ENCODE data around the gene ERN1. TPM values are rescaled to one million over a fixed set of nuclear protein-coding genes. Genes with fewer than 3 reads are reported as not detected.

The ERN1 gene
- total and polyA plus RNA-seq, 2 of the 8 experiments (the other 6 are each of a cell fraction or from before 2014, with no cell fraction given): 1.8 to 3.9 TPM

DNA sequence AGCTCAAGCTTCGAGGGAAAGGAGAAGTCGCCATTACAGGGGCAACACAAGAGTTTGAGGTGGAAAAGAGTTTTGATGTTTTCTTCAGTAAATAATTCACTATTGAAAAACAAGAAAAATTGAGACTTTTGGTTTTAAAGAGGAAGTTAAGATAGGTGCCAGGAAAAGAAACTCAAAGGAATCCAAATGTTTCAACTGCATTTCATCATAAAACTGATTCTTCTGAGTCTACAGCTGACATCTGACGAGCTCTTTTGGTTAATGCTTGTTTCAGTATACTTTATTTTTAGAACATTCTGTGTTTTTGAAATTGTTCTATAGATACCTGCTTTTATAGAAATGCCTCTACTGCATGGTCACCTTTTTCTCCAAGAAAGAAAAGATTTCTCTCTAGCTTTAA is 54.0 kb downstream of the ERN1 start (continued):
- TF ChIP-seq, protein P1, sequence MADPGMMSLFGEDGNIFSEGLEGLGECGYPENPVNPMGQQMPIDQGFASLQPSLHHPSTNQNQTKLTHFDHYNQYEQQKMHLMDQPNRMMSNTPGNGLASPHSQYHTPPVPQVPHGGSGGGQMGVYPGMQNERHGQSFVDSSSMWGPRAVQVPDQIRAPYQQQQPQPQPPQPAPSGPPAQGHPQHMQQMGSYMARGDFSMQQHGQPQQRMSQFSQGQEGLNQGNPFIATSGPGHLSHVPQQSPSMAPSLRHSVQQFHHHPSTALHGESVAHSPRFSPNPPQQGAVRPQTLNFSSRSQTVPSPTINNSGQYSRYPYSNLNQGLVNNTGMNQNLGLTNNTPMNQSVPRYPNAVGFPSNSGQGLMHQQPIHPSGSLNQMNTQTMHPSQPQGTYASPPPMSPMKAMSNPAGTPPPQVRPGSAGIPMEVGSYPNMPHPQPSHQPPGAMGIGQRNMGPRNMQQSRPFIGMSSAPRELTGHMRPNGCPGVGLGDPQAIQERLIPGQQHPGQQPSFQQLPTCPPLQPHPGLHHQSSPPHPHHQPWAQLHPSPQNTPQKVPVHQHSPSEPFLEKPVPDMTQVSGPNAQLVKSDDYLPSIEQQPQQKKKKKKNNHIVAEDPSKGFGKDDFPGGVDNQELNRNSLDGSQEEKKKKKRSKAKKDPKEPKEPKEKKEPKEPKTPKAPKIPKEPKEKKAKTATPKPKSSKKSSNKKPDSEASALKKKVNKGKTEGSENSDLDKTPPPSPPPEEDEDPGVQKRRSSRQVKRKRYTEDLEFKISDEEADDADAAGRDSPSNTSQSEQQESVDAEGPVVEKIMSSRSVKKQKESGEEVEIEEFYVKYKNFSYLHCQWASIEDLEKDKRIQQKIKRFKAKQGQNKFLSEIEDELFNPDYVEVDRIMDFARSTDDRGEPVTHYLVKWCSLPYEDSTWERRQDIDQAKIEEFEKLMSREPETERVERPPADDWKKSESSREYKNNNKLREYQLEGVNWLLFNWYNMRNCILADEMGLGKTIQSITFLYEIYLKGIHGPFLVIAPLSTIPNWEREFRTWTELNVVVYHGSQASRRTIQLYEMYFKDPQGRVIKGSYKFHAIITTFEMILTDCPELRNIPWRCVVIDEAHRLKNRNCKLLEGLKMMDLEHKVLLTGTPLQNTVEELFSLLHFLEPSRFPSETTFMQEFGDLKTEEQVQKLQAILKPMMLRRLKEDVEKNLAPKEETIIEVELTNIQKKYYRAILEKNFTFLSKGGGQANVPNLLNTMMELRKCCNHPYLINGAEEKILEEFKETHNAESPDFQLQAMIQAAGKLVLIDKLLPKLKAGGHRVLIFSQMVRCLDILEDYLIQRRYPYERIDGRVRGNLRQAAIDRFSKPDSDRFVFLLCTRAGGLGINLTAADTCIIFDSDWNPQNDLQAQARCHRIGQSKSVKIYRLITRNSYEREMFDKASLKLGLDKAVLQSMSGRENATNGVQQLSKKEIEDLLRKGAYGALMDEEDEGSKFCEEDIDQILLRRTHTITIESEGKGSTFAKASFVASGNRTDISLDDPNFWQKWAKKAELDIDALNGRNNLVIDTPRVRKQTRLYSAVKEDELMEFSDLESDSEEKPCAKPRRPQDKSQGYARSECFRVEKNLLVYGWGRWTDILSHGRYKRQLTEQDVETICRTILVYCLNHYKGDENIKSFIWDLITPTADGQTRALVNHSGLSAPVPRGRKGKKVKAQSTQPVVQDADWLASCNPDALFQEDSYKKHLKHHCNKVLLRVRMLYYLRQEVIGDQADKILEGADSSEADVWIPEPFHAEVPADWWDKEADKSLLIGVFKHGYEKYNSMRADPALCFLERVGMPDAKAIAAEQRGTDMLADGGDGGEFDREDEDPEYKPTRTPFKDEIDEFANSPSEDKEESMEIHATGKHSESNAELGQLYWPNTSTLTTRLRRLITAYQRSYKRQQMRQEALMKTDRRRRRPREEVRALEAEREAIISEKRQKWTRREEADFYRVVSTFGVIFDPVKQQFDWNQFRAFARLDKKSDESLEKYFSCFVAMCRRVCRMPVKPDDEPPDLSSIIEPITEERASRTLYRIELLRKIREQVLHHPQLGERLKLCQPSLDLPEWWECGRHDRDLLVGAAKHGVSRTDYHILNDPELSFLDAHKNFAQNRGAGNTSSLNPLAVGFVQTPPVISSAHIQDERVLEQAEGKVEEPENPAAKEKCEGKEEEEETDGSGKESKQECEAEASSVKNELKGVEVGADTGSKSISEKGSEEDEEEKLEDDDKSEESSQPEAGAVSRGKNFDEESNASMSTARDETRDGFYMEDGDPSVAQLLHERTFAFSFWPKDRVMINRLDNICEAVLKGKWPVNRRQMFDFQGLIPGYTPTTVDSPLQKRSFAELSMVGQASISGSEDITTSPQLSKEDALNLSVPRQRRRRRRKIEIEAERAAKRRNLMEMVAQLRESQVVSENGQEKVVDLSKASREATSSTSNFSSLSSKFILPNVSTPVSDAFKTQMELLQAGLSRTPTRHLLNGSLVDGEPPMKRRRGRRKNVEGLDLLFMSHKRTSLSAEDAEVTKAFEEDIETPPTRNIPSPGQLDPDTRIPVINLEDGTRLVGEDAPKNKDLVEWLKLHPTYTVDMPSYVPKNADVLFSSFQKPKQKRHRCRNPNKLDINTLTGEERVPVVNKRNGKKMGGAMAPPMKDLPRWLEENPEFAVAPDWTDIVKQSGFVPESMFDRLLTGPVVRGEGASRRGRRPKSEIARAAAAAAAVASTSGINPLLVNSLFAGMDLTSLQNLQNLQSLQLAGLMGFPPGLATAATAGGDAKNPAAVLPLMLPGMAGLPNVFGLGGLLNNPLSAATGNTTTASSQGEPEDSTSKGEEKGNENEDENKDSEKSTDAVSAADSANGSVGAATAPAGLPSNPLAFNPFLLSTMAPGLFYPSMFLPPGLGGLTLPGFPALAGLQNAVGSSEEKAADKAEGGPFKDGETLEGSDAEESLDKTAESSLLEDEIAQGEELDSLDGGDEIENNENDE (IDR thresholded peaks at IDR 0.05; ENCODE audit: insufficient replicate concordance, low read length): no peak
- TF ChIP-seq SIX5 (IDR thresholded peaks at IDR 0.05; ENCODE audit: low read depth, low read length): no peak
- no peak for TF ChIP-seq POLR2A (IDR thresholded peaks at IDR 0.05; ENCODE audit: control extremely low read depth in 1 of 2, low read depth in 2 of 2, low read length in 2 of 2)
- TF ChIP-seq RFX5 (IDR thresholded peaks at IDR 0.05; ENCODE audit: borderline replicate concordance, low read depth, low read length): no peak
- TF ChIP-seq, protein P2, sequence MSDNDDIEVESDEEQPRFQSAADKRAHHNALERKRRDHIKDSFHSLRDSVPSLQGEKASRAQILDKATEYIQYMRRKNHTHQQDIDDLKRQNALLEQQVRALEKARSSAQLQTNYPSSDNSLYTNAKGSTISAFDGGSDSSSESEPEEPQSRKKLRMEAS (IDR thresholded peaks at IDR 0.05): no peak
- TF ChIP-seq KDM1A (IDR thresholded peaks at IDR 0.05; ENCODE audit: borderline replicate concordance, low read length): no peak
- TF ChIP-seq, protein P3, sequence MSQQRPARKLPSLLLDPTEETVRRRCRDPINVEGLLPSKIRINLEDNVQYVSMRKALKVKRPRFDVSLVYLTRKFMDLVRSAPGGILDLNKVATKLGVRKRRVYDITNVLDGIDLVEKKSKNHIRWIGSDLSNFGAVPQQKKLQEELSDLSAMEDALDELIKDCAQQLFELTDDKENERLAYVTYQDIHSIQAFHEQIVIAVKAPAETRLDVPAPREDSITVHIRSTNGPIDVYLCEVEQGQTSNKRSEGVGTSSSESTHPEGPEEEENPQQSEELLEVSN (IDR thresholded peaks at IDR 0.05): no peak
- no peak for TF ChIP-seq BACH1 (IDR thresholded peaks at IDR 0.05; ENCODE audit: low read length)
- no peak for TF ChIP-seq NANOG (IDR thresholded peaks at IDR 0.05; ENCODE audit: insufficient read depth, low read depth, low read length, poor library complexity, severe bottlenecking)
- TF ChIP-seq EZH2 (IDR thresholded peaks at IDR 0.05; ENCODE audit: low read depth, low read length, severe bottlenecking): no peak
- TF ChIP-seq YY1 (IDR thresholded peaks at IDR 0.05; ENCODE audit: low read depth, low read length): no peak
